Measurements from ENCODE around the gene WDFY4.

Gene WDFY4

DNA sequence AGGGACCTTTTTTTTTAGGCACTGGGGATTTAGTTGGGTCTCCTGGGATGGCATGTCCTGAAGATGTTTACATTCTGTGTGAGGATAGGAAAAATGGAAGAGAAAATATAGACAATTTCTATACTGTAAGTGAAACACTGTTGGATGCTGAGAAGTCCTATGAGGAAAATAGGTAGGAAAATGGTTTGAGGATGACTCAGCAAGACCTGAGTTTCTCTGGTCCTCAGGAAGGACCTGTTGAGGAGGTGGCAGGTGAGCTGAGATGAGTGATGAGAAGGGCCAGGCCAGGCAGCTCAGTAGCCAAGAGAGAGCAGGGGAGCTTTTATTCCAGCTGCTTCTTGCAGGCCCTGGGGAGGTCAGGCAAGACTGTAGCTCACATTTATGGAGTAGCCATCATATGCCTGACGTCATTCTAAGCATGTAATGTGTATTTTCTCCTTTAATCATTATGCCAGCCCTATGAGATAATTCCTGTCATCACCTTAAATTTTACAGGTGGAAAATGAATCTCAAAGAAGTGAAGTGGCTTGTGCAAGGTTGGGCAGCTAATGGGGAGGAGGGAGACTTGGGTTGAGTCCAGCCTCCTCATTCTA lies 274.0 kb downstream of the WDFY4 start:
- no peak for DNase-seq

- DNase-seq: no peak
Observed at GRCh38 chr10:48964038-48964437, 279.4 kb downstream of the WDFY4 start.

GRCh38 chr10:48965460-48965859 lies 280.8 kb downstream of the WDFY4 start:
- DNase-seq: no peak

DNA sequence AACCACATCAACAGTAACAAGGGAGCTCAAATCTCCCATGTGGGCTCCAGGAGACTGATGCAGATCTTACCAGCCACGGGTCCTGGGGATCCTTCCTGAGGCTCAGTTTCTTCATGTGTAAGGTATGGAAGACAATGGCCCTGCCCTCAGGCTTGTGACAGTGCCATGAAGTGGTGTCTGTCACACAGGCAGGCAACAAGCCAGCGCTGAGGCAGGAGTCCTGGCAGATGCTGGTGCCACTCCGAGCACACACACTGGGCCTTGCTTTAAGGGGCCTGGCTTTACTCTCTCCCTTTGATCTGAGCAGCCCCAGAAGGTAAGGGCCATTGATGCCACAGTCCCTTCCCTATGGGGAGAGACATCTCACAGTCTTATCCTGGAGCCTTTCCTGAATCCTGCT lies 283.4 kb downstream of the WDFY4 start:
- no peak for DNase-seq

DNA sequence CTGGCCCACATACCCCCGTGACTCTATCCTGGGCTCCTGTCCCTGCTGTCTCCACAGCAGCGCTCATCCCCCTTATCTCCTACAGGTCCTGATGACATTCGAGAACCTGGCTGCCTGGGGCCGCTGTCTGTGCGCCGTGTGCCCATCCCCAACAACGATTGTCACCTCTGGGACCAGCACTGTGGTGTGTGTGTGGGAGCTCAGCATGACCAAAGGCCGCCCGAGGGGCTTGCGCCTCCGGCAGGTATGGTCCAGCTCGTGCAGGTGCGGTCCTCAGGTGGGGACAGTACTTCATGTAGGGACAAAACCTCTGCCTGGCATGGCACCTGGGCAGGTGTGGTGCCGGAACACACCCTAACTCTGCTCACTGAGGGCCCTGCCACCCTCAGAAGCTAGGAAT lies 285.4 kb downstream of the WDFY4 start:
- DNase-seq: no peak

GRCh38 chr10:48970654-48971053 lies 286.0 kb downstream of the WDFY4 start:
- no peak for DNase-seq

- DNase-seq: no peak
Observed at GRCh38 chr10:48973065-48973464, 288.4 kb downstream of the WDFY4 start.

- DNase-seq: no peak
Observed at GRCh38 chr10:48974510-48975156, 290.0 kb downstream of the WDFY4 start.

GRCh38 chr10:48976196-48976595 lies 291.5 kb downstream of the WDFY4 start:
- no peak for DNase-seq

DNA sequence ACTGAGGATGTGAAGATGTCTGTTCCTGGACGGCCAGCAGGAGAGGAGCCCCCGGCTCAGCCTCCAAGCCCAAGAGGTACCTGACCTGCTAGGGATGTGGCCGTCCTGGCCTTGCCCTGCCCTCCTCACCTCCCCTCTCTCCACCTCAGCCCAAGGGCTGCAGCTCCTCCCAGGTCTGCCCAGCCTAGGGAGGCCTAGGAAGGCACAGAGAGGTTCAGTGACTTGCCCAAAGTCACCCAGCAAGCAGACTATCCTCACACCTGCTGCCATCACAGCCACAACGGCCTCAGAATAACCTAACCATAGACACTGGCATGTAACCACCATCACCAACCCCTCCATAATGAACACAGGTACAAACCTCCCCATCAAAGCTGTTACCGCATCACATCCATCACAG lies 293.6 kb downstream of the WDFY4 start:
- DNase-seq: no peak

- no peak for DNase-seq
Observed at GRCh38 chr10:48981310-48981907, 296.7 kb downstream of the WDFY4 start.

DNA sequence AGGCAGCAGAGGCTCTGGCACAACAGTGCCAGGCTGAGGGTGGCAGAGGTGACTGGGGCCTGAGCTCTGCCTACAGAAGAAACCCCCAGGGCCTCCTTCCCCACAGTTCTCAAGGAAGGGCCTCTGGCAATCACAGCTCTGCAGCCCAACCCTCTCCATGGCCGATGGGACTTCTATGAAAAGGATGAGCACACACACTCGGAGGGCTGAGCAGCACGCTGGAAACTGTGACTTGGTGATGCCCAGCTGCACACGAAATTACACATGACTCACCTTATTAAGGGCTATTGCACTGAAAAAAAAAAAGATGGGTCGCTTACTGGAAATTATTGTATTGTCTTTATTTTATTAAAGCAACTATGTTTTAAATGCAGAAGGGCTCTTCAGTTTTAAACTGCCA lies 297.9 kb downstream of the WDFY4 start:
- DNase-seq: no peak

DNA sequence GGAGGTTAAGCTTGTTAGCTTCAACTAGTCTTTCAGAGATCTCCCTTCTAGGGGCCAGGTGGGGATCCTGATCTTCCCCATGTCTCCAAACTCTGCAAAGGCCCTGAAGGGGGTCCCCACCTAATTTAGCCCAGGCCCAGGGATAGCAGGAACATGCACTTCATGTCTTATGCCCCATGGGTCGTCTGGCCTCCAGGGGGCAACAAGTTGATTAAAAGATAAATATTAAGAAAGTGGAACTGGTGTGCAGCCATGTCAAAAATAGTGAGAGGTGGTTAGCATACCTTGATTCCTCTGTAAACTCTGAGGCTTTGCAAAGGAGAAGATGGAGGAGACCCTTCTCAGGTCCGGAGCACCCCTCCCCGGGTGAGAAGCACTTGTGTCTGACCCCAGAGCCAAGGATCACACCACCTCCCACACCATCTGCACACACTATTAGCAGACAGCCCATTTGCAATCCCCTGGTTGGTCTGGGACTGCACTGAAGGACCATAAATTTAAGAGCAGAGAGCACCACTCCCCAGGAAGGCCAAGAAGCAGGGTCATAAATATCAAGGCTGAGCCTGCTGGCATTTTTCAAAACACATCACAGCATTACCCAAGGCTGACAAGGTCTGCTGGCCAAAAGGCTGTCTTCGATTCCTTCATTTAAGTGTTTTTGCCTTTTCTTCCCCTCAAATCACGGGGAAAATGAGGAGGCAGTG lies 299.1 kb downstream of the WDFY4 start:
- DNase-seq: no peak

GRCh38 chr10:48985621-48986158 lies 301.0 kb downstream of the WDFY4 start:
- no peak for DNase-seq

GRCh38 chr10:48990226-48990625 lies 305.6 kb downstream of the WDFY4 start:
- DNase-seq: no peak

- no peak for DNase-seq
Observed at GRCh38 chr10:48993627-48994026, 309.0 kb downstream of the WDFY4 start.

DNA sequence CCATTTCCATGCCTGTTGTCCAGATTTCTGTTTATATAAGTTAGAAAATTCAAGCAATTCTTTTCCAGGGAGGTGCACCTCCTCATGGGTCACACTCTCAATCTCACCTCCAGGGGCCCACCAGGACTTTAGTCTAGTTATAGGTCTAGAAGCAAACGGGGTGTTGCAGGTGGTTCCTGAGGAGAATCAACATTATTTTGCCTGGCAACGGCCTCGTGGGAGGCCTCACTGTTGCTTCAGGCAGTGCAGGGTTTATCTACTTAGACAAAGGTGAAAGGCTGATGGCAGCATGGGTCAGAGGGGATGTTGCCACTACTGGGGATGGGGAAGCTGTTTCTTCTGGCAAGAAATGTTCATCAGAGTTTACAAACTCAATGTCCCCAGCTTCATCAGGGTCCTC lies 311.7 kb downstream of the WDFY4 start:
- DNase-seq: no peak

GRCh38 chr10:48999346-48999745 lies 314.7 kb downstream of the WDFY4 start:
- DNase-seq: no peak

- no peak for DNase-seq
Observed at GRCh38 chr10:49000437-49001398, 316.0 kb downstream of the WDFY4 start.

DNA sequence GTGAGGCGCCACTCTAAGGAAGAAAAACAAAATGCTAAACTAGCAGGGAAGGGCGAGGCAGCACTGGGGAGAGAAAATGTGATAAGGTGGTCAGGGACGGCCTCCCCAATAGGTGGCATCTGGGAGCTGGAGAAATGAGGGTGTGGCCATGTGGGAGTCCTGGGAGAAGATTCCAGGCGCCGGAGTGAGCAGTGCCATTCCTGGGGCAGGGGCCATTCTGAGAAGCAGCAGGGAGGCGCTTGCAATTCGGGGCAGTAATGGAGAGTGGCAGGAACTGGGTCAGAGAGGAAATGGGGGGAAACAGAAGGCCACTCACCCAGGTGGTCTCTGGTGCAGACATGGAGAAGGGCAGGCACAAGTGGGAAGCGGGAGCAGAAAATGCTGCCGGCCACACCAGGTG lies 316.7 kb downstream of the WDFY4 start:
- DNase-seq: no peak

GRCh38 chr10:49001870-49002672 lies 317.4 kb downstream of the WDFY4 start:
- no peak for DNase-seq

GRCh38 chr10:49005270-49005669 lies 320.6 kb downstream of the WDFY4 start:
- DNase-seq: no peak

Data from NCI-H187 treated with DMSO at 0.1 percent for 48 hours (cell line).